ENCODE results near the gene NUP188.
A peak's percentile ranks its signal among the peaks of the same experiment; 100 is the strongest.

NUP188 gene

DNA sequence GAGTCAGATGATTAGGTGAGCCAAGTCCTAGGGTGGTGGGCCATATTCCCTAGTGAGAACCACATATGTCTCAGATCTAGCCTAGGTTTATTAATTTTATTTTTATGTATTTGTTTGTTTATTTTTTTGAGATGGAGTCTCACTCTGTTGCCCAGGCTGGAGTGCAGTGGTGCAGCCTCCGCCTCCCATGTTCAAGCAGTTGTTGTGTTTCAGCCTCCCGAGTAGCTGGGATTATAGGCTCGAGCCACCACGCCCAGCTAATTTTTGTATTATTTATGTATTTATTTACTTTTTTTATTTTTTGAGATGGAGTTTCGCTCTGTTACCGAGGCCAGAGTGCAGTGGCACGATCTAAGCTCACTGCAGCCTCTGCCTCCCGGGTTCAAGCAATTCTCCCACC, 36.0 kb downstream of the NUP188 start:
- H3K4me3 ChIP-seq (ENCODE audit: low read length) = no peak overlapping the region
- TF ChIP-seq, protein P1, sequence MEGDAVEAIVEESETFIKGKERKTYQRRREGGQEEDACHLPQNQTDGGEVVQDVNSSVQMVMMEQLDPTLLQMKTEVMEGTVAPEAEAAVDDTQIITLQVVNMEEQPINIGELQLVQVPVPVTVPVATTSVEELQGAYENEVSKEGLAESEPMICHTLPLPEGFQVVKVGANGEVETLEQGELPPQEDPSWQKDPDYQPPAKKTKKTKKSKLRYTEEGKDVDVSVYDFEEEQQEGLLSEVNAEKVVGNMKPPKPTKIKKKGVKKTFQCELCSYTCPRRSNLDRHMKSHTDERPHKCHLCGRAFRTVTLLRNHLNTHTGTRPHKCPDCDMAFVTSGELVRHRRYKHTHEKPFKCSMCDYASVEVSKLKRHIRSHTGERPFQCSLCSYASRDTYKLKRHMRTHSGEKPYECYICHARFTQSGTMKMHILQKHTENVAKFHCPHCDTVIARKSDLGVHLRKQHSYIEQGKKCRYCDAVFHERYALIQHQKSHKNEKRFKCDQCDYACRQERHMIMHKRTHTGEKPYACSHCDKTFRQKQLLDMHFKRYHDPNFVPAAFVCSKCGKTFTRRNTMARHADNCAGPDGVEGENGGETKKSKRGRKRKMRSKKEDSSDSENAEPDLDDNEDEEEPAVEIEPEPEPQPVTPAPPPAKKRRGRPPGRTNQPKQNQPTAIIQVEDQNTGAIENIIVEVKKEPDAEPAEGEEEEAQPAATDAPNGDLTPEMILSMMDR (IDR thresholded peaks at IDR 0.05; ENCODE audit: insufficient read depth, low read depth, low read length, missing control alignments) = no peak
- DNase-seq (ENCODE audit: low read depth) = no peak

DNA sequence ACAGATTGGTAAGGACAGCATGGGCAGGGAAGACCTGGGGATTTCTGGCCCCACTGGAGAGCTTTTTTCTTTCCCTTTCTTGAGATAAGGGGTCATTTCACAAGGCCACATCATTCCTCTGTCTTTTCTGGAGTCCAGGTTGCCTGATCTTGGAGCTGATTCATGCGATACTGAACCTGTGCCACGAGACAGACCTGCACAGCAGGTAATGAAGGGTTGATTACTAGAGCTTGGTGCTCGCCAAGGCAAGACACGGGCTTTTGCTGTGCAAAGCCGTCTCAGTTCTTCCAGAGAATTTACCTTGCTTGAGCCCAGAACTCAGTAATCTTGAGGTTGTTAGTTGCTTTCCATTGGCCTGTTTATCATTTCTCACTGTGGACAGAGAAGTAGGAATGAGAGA, 39.2 kb downstream of the NUP188 start:
- DNase-seq (ENCODE audit: low read depth) = peak; percentile 63
- TF ChIP-seq, protein P1 (IDR thresholded peaks at IDR 0.05; ENCODE audit: insufficient read depth, low read depth, low read length, missing control alignments) = no peak
- H3K4me3 ChIP-seq (ENCODE audit: low read length) = no peak overlapping the region

DNA sequence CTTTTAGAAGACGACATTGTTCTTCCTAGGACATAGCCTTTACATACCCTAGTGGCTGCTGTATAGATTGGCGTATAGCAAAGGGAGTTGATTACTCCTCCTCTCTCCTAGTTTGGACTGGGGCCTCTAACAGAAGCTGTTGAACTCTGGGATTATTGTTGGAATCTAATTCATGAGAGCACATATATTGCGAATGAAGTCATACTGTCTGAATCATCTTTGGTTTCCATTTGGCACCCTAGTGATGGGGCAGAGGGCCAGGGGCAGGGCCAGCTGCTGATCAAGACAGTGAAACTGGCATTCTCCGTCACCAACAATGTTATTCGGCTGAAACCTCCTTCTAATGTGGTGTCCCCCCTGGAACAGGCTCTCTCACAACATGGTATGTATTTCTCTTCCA, 40.3 kb downstream of the NUP188 start:
- TF ChIP-seq, protein P1 (IDR thresholded peaks at IDR 0.05; ENCODE audit: insufficient read depth, low read depth, low read length, missing control alignments) = no peak
- no peak overlapping the region for H3K4me3 ChIP-seq (ENCODE audit: low read length)
- peak; percentile 58 for DNase-seq (ENCODE audit: low read depth)

DNA sequence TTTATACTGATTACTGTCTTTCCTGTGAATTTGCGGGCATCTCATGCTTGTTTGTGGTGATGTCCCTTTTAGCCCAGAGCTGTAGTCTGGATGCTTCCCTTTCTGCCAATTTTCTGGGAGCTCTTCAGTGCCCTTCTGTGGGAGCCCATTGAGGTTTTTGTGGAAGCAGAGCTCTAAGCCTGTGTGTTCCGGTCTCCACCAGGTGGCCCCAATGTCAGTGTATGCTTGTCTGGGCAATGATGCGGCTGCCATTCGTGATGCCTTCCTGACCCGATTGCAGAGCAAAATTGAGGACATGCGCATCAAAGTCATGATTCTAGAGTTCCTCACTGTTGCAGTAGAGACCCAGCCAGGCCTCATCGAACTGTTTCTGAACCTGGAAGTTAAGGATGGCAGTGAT, 45.5 kb downstream of the NUP188 start:
- no peak overlapping the region for H3K4me3 ChIP-seq (ENCODE audit: low read length)
- peak; percentile 41 for DNase-seq (ENCODE audit: low read depth)
- TF ChIP-seq, protein P1 (IDR thresholded peaks at IDR 0.05; ENCODE audit: insufficient read depth, low read depth, low read length, missing control alignments) = peak; percentile 49

DNA sequence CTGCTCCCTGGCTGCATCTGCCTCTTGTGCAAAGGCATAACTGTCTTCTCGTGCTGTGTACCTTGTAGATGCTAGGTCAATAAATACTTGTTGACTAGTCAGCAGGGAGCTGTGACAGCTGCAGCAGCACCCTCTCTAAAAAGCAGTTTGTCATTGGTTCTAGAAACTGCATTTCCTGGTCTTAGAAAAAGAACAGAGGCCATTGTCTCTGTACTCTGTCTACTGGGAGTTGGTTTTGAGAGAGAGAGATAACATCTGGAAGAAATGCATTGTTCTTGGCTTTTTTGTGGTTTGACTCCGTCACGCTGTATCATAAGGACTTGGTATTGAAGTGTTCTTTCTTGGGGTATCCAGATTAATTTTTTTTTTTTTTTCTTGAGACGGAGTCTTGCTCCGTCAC, 48.3 kb downstream of the NUP188 start:
- no peak overlapping the region for H3K4me3 ChIP-seq (ENCODE audit: low read length)
- DNase-seq (ENCODE audit: low read depth) = no peak
- TF ChIP-seq, protein P1 (IDR thresholded peaks at IDR 0.05; ENCODE audit: insufficient read depth, low read depth, low read length, missing control alignments) = no peak

DNA sequence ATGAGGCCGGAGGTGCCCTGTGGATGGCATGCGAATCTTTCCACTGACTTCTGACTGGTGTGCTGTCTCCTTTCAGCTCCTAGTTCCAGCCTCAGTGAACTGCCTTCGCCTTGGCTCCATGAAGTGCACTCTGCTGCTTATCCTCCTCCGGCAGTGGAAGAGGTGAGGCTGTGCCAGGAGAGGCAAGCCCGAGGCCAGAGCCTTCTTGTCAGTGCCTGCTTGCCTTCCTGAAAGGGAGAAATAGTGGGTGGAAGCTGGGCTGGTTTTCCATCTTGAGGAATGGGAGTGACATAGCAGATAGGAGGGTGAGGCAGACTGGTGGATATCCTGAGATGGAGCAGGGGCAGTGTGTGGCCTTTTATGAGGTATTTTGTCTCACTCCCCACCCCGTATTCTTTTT, 51.0 kb downstream of the NUP188 start:
- H3K4me3 ChIP-seq (ENCODE audit: low read length) = no peak overlapping the region
- TF ChIP-seq, protein P1 (IDR thresholded peaks at IDR 0.05; ENCODE audit: insufficient read depth, low read depth, low read length, missing control alignments) = peak; percentile 9
- peak; percentile 70 for DNase-seq (ENCODE audit: low read depth)

DNA sequence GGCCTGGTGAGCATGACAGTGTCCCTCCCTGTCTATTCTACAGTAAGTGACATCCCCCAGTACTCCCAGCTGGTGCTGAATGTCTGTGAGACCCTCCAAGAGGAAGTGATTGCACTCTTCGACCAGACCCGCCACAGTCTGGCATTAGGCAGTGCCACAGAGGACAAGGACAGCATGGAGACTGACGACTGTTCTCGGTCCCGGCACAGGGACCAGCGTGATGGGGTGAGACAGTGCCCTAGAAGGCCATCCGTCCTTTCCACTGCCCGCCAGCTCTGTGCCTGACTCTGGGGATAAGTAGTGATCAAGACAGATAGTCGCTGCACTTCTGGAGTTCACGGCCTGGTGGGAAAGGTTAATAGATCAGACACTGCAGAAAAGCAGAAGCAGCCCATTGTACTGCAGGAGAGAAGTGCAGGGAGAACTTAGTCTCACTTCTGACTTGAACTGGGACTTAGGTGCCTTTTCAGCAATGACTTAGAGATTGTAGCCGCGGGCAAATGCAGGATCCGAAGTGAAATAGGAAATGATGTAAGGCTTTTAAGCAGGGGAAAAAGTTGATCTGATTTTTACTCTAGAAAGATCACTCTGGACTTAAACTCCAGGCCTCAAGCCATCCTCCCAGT, 52.2 kb downstream of the NUP188 start:
- no peak overlapping the region for H3K4me3 ChIP-seq (ENCODE audit: low read length)
- TF ChIP-seq, protein P1 (IDR thresholded peaks at IDR 0.05; ENCODE audit: insufficient read depth, low read depth, low read length, missing control alignments) = no peak
- DNase-seq (ENCODE audit: low read depth) = no peak
